ENCODE data around the gene UGCG. TPM values are rescaled to one million over a fixed set of nuclear protein-coding genes. Genes with fewer than 3 reads are reported as not detected.

UGCG gene
- total and polyA plus RNA-seq, 10 of the 15 experiments (the other 5 are each of a cell fraction or from before 2014, with no cell fraction given), result 21.7 to 96.6 (median 48.9) TPM

- TF ChIP-seq ZBTB40 (IDR thresholded peaks at IDR 0.05; ENCODE audit: borderline replicate concordance), result no peak
- TF ChIP-seq FOXM1 (IDR thresholded peaks at IDR 0.05; ENCODE audit: low read depth, low read length), result peak; percentile 76; the same call in 1 of the 2 replicates
- no peak; the same call in 1 of the 2 replicates for TF ChIP-seq MTA3 (IDR thresholded peaks at IDR 0.05; ENCODE audit: borderline replicate concordance, low read length)
- peak; percentile 88 for TF ChIP-seq EED (IDR thresholded peaks at IDR 0.05; ENCODE audit: low read depth)
- TF ChIP-seq, protein P1, sequence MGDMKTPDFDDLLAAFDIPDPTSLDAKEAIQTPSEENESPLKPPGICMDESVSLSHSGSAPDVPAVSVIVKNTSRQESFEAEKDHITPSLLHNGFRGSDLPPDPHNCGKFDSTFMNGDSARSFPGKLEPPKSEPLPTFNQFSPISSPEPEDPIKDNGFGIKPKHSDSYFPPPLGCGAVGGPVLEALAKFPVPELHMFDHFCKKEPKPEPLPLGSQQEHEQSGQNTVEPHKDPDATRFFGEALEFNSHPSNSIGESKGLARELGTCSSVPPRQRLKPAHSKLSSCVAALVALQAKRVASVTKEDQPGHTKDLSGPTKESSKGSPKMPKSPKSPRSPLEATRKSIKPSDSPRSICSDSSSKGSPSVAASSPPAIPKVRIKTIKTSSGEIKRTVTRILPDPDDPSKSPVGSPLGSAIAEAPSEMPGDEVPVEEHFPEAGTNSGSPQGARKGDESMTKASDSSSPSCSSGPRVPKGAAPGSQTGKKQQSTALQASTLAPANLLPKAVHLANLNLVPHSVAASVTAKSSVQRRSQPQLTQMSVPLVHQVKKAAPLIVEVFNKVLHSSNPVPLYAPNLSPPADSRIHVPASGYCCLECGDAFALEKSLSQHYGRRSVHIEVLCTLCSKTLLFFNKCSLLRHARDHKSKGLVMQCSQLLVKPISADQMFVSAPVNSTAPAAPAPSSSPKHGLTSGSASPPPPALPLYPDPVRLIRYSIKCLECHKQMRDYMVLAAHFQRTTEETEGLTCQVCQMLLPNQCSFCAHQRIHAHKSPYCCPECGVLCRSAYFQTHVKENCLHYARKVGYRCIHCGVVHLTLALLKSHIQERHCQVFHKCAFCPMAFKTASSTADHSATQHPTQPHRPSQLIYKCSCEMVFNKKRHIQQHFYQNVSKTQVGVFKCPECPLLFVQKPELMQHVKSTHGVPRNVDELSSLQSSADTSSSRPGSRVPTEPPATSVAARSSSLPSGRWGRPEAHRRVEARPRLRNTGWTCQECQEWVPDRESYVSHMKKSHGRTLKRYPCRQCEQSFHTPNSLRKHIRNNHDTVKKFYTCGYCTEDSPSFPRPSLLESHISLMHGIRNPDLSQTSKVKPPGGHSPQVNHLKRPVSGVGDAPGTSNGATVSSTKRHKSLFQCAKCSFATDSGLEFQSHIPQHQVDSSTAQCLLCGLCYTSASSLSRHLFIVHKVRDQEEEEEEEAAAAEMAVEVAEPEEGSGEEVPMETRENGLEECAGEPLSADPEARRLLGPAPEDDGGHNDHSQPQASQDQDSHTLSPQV (IDR thresholded peaks at IDR 0.05), result peak; percentile 58; the same call in 1 of the 2 replicates
- peak; percentile 63; the same call in 1 of the 2 replicates for TF ChIP-seq BACH1 (IDR thresholded peaks at IDR 0.05; ENCODE audit: borderline replicate concordance)
- TF ChIP-seq SUZ12 (IDR thresholded peaks at IDR 0.05; ENCODE audit: unreplicated experiment), result no peak
- 0 out of 2 replicates have a peak, but pooled peaks have one; percentile 46 for TF ChIP-seq TBL1XR1 (IDR thresholded peaks at IDR 0.05; ENCODE audit: low read depth, low read length)
- peak; percentile 39; the same call in 1 of the 2 replicates for TF ChIP-seq TAF1 (IDR thresholded peaks at IDR 0.05; ENCODE audit: borderline replicate concordance, low read depth, low read length)
- TF ChIP-seq GATAD2B (conservative IDR thresholded peaks at IDR 0.05; ENCODE audit: low read depth), result peak; percentile 81
- TF ChIP-seq MTA2 (IDR thresholded peaks at IDR 0.05; ENCODE audit: low read depth), result peak; percentile 75
- TF ChIP-seq ZNF384 (IDR thresholded peaks at IDR 0.05; ENCODE audit: borderline replicate concordance, low read depth, low read length), result 0 out of 2 replicates have a peak, but pooled peaks have one; percentile 12
- peak; percentile 65 for TF ChIP-seq DPF2 (IDR thresholded peaks at IDR 0.05)
- TF ChIP-seq SPI1 (IDR thresholded peaks at IDR 0.05; ENCODE audit: borderline replicate concordance, insufficient read depth, low read depth, low read length), result peak; percentile 81
- TF ChIP-seq RAD51 (IDR thresholded peaks at IDR 0.05), result peak; percentile 51
- TF ChIP-seq POLR2A (IDR thresholded peaks at IDR 0.05; ENCODE audit: low read depth, low read length), result peak; percentile 68
- peak; percentile 77 to 97 for TF ChIP-seq SRF (IDR thresholded peaks at IDR 0.05; ENCODE audit: low read depth in 2 of 2, low read length in 2 of 2)
- peak; percentile 26; the same call in 1 of the 2 replicates for TF ChIP-seq PAX5 (IDR thresholded peaks at IDR 0.05; ENCODE audit: borderline replicate concordance, low read depth, low read length)
- TF ChIP-seq ZBED1 (IDR thresholded peaks at IDR 0.05; ENCODE audit: borderline replicate concordance), result no peak
- TF ChIP-seq, protein P2, sequence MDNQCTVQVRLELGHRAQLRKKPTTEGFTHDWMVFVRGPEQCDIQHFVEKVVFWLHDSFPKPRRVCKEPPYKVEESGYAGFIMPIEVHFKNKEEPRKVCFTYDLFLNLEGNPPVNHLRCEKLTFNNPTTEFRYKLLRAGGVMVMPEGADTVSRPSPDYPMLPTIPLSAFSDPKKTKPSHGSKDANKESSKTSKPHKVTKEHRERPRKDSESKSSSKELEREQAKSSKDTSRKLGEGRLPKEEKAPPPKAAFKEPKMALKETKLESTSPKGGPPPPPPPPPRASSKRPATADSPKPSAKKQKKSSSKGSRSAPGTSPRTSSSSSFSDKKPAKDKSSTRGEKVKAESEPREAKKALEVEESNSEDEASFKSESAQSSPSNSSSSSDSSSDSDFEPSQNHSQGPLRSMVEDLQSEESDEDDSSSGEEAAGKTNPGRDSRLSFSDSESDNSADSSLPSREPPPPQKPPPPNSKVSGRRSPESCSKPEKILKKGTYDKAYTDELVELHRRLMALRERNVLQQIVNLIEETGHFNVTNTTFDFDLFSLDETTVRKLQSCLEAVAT (IDR thresholded peaks at IDR 0.05), result 0 out of 2 replicates have a peak, but pooled peaks have one; percentile 49
- peak; percentile 50; the same call in 1 of the 2 replicates for TF ChIP-seq LARP7 (IDR thresholded peaks at IDR 0.05)
- TF ChIP-seq SREBF2 (IDR thresholded peaks at IDR 0.05; ENCODE audit: low read length), result no peak
- peak; percentile 32; the same call in 1 of the 2 replicates for TF ChIP-seq SMARCA5 (IDR thresholded peaks at IDR 0.05)
- peak; percentile 76; the same call in 1 of the 2 replicates for TF ChIP-seq NBN (IDR thresholded peaks at IDR 0.05)
These were observed 86.9 kb downstream of the UGCG start (continued) for GRCh38 chr9:111983484-111983908.

Measured in GM12878 (cell line).